GM19455 (cell line): ENCODE results near the gene OR8D2.
"Not testable (repeated sequence)": the region's sequence is repeated elsewhere in the genome, so short reads cannot be mapped to it uniquely, and the experiment has no call there.

Source experiments
- ATAC-seq: cut with Tn5 transposase; IDR thresholded peaks from one replicate; pipeline ENCODE4 v1.9.1; 2021; ENCODE audit not compliant: unreplicated experiment

The OR8D2 gene

GRCh38 chr11:124294687-124295086, 25.3 kb downstream of the OR8D2 start:
- ATAC-seq = no peak

DNA sequence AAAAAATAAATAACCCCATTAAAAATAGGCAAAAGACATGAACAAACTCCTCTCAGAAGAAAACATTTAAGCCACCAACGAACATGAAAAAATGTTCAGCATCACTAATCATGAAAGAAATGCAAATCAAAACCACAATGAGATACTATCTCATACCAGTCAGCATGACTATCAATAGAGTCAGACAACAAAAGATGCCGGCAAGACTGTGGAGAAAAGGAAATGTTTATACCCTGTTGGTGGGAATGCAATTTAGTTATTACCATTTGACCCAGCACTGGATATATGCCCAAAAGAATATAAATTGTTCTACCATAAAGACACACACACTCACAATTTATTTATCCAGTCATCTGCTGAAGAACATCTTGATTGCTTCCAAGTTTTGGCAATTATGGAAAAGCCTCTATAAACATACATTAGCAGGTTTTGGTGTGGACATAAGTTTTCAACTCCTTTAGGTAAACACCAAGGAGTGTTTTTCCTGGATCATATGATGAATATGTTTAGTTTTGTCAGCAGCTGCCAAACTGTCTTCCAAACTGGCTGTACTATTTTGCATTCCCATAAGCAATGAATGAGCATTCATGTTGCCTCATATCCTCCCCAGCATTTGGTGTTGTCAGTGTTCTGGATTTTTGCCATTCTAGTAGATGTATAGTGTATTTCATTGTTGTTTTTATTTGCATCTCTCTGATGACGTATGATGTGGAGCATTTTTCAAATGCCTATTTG, 34.2 kb downstream of the OR8D2 start:
- ATAC-seq = no peak

- no peak for ATAC-seq
These were observed 41.7 kb downstream of the OR8D2 start for GRCh38 chr11:124278261-124278660.

GRCh38 chr11:124277804-124278203, 42.2 kb downstream of the OR8D2 start:
- ATAC-seq = no peak

DNA sequence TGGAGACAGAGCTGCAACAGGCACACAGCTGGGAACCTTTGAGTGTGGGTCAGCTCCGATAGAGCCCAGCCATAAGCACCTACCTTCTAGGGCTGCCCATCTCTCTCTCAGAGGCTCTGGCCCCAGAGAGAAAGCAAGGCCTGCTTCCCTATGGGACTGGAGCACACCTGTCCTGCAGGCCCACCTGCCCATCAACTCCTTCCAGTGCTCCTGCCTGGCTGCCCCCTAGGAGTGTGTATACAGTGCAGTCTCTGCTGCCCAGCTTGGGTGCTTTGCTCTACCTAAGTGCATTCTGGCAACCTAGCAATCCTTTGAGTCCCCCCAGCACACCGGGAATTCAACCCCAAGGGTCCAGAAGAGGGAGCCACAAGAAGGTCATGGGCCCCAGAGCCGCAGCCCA, 42.8 kb downstream of the OR8D2 start:
- no peak for ATAC-seq

DNA sequence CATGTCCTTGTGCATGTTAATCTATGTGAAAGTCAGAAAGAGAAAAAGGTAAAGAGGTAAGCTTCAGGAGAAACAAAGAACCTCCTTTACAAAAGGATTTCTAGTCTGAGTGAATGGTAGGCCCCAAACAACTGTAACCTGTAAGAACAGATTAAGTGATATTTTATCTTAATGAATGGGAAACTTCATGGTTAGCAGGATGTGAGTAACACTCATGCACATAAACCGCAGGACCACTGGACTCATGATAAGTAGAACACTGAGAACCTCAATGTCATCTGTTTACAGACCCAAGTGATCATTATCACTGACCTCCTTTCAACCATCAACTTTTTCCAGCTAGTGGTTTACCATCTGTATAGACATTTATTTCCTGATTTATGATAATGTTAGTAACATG, 43.9 kb downstream of the OR8D2 start:
- ATAC-seq = no peak

DNA sequence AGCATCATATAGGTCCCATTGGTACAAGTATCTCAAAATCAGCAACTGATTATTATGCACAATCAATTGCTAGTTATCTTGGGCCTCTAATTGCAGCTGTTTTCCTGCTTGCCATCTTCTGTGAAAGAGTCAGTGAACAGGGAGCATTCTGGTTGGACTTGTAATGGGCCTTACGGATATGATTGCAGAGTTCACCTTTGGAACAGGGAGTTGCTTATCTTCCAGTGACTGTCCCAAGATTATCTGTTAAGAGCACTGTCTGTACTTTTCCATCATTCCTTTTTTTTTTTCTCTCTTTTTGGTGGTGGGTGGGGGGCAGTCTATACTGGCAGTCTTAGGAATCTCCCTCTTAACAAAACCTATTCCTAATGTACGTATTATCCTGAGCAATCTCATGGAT, 46.0 kb downstream of the OR8D2 start:
- no peak for ATAC-seq

- ATAC-seq = not testable (repeated sequence)
These were observed 49.1 kb downstream of the OR8D2 start for GRCh38 chr11:124270886-124271285.
